SK-N-MC (cell line): ENCODE results near the gene CFAP46.

Source experiments
- EZH2 ChIP-seq: fragments of 200-600 bp; sonication (generic); IDR thresholded peaks from one replicate; pipeline ENCODE4 v1.6.1; 2017; ENCODE audit warnings: antibody characterized with exemption
- POLR2AphosphoS5 ChIP-seq: IDR thresholded peaks from 2 replicates; pipeline ENCODE4 v1.6.1; 2012; ENCODE audit warnings: mild to moderate bottlenecking, low read depth, low read length, borderline replicate concordance

GRCh38 chr10:132859084-132859855 is 83.1 kb downstream of the CFAP46 start:
- TF ChIP-seq POLR2AphosphoS5: no peak
- TF ChIP-seq EZH2: no peak
